Activated T-cell treated with anti-CD3 and anti-CD28 coated beads for 24 hours (primary cell): ENCODE results near the gene TRA2A.
"Not testable (repeated sequence)": the region's sequence is repeated elsewhere in the genome, so short reads cannot be mapped to it uniquely, and the experiment has no call there.

ENCODE experiments used
- DNase-seq: peaks from one replicate; pipeline ENCODE4 v3.0.0-alpha.2; 2020; ENCODE audit warnings: low read depth

Gene TRA2A

DNA sequence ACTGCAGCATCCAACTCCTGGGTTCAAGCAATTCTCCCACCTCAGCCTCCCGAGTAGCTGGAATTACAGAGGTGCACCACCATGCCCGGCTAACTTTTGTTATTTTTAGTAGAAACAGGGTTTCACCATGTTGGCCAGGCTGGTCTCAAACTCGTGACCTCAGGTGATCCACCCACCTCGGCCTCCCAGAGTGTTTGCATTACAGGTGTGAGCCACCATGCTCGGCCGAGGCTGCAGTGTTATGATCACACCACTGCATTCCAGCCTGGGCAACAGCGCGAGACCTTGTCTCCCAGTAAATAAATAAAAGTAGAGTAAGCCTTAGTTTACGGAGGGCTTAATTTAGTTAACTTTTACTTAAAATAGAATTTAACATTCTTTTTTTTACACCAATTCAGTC is 37.8 kb downstream of the TRA2A start:
- no peak for DNase-seq

GRCh38 chr7:23491502-23491901 is 40.3 kb downstream of the TRA2A start:
- no peak for DNase-seq

- no peak for DNase-seq
These were observed 41.2 kb downstream of the TRA2A start for GRCh38 chr7:23490357-23491135.

DNA sequence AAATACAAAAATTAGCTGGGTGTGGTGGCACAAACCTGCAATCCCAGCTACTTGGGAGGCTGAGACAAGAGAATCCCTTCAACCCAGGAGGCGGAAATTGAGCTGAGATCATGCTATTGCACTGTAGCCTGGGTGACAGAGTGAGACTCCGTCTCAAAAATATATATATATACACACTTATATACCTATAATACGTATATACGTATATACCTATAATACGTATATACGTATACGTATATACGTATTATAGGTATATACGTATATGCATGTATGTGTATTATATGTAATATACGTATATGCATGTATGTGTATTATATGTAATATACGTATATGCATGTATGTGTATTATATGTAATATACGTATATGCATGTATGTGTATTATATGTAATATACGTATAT is 43.1 kb downstream of the TRA2A start:
- DNase-seq: not testable (repeated sequence)

DNA sequence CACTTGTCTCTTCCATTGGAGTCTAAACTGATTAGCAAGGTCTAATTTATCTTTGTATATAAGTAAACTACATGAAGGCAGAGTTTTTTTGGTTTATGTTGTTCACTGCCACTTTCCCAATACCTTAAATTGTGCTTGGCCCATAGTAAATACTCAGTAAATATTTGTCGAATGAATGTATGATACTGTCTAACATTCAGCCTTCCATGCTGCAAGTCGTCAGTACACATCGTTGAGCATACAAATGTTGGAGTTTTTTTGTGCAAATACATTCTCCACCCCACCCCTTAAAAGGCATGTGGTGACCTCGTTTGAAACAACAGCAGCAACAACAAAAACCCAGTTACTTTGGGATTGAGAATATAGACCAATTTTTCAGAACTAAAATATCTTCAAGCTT is 44.1 kb downstream of the TRA2A start:
- DNase-seq: no peak

DNA sequence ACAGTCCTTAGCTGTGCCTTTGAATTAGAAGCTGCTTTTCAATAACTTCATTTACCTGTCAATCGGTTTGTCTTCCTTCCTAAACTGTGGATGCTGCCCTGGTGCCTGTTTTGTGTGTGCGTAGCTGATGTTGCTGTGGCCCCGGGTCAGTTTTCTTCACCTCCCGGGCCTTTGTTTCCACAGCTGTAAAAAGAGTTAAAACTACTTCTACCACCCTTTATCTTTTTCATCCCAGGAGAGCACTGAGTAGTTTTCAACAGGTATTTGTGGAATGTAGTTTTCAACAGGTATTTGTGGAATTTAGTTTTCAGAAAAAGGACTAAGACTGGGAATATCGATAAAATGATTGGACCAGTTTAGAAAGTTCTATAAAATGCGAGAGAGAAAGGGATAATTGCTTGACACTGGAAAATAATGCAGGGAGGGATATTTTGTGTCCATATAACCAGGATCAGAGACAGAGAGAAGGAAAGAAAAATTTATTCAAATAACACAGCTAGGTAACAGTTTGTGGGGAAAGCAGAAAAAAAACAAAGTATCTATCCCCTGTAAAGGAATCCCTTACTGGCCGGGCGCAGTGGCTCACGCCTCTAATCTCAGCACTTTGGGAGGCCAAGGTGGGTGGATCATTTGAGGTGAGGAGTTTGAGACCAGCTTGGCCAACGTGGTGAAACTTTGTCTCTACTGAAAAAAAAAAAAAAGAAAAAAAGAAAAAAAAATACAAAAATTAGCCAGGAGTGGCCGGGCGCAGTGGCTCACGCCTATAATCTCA is 45.6 kb downstream of the TRA2A start:
- DNase-seq: no peak

DNA sequence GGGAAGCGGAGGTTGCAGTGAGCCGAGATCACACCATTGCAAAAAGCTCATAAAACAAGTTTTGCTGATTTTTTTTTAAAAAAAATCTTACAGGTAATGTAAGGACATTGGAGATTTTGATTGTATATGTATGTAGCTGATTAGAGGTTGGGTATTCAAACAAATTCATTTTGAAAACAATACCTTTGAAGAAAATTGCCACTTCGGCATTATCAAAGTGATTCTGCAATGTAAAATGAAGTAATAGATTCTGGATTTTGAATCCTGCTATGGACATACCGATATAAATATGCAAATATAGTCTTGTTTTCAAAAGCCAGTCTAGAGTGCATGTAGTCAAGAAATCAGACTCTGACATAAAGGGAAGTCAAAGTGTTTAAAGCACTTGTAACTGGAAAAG is 49.1 kb downstream of the TRA2A start:
- DNase-seq: no peak

- DNase-seq: no peak
These were observed 53.6 kb downstream of the TRA2A start for GRCh38 chr7:23477962-23478866.

DNA sequence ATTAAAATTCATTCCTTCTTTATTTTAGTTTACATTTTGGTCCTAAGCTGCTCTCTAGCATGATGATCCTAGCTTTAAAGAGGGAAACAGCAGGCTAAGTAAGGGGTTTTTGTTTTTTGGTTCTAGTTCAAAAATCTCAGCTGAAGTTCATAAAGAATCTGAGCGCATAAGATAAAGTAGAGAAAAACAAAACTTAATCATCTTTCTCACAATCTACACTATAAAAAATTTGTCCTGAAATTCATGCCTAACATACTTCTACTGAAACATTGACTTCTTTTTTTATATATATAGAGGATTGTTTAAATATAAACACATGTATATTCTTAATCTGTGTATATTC is 54.7 kb downstream of the TRA2A start:
- no peak for DNase-seq

DNA sequence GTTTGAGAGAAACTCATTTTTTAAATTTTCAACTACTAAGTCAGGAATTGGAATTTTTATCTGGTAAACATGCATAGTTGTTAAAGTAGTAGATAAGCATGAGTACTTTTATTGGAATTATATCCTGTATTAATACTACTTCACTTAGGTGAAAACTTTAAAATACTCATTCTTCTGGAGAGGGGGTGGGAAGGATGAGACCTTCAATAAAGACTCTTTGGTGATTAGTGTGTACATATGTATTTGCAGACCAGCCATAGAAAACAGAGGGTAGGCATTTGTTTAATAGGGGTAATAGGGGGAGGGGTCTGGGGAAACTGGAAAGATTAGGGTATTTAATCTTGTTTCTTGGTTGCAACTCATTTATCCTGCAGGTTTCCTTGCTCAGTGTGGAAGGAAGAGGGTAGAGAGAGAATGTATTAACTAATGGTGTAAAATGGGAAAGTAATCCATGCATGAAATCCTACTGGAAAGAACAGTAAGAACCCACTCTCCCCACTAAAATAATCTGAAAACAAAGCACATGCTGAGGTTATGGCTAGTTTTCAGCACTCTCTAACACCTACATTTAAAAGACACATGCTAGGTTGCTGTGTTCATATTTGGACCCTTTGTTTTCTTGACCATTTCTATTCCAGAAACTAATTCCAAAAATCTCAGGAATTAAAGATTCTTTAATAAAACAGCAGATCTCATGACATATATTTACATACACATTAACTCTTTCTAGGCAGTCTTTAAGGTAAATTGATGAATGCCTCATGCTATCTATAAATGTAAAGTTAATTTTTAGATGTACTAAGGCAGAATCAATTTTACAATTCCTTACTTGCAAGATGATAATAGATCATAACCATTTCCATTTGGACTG is 55.3 kb downstream of the TRA2A start:
- DNase-seq: no peak

- no peak for DNase-seq
These were observed 56.3 kb downstream of the TRA2A start for GRCh38 chr7:23475576-23475839.

GRCh38 chr7:23474829-23475575 is 56.8 kb downstream of the TRA2A start:
- DNase-seq: no peak

DNA sequence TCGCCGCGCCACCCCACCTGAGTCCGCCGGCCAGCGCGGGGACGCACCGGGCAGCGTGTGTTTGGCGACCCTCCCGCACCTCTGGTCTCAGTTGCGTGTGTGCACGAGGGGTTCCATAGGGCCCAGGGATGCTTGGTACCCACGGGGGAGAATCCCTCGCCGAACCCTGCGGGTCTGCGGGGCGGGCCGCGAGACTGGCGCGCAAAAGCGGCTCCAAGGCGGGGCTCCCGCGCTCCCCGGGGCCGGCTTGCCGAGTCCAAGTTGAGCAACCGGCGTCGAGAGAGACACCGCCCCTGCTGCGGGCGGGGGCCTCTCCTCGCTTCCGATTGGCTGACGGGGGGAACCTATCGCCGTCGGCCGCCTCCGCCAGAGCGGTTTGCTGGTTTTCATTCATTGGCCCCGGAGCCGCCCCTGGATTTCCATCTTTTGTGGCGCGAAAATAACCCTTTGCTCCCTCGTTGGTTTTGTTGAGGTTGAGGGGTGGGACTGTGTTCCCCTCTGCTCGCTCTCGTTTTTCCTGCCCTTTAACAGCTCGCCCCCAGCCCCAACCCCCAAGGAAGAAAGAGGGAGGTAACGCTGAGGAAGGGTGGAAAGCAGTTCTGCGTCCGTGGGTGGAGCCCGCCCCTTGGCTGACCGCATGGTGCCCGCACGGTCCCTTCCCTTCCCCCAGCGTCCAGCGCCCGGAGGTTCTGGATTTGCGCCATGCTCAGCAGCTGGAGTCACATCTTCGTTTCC is 57.5 kb downstream of the TRA2A start:
- DNase-seq: peak; percentile 52

GRCh38 chr7:23473844-23474093 is 58.0 kb downstream of the TRA2A start:
- no peak for DNase-seq

DNA sequence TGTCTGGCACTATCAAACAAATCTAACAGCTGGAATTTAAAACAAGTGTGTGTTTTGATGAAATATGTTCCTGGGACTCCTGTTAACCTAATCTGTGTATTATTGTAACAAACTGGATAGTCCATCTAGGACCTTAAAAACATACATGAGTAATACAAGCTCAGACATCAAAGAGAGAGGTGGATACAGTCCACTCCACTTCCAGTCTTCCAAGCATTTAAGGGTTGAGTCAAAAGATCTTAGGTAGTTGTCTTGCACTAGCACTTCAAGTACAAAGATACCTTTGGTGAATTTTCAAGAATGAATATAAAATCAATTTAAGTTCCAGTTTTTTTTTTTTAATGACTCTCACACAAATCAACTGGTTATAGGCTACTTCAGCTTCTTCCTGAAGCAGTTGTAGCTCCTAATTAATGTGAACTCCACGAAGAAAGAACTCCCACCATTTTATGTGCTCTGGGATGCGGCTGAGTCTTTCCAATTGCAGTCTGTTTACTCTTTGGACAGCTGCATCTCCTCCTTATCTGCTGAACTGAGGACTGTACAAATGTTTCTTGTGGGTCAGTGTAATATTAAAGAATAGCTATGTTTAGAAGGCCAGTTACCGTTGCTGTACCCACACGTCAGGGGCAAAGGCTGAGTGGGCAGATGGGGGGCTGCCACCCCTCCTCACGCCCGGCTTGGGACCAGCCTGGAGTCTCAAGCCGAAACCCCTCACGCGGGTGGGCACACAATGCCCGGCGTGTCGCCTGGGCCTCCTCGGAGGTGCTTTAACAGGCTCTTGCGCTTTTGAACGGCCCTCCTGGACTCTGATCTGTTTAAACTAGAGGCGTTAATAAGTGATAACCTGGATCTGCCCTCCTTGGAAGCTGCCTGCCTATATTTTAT is 58.6 kb downstream of the TRA2A start:
- no peak for DNase-seq

GRCh38 chr7:23472556-23472955 is 59.2 kb downstream of the TRA2A start:
- no peak for DNase-seq

GRCh38 chr7:23472046-23472445 is 59.7 kb downstream of the TRA2A start:
- DNase-seq: no peak

DNA sequence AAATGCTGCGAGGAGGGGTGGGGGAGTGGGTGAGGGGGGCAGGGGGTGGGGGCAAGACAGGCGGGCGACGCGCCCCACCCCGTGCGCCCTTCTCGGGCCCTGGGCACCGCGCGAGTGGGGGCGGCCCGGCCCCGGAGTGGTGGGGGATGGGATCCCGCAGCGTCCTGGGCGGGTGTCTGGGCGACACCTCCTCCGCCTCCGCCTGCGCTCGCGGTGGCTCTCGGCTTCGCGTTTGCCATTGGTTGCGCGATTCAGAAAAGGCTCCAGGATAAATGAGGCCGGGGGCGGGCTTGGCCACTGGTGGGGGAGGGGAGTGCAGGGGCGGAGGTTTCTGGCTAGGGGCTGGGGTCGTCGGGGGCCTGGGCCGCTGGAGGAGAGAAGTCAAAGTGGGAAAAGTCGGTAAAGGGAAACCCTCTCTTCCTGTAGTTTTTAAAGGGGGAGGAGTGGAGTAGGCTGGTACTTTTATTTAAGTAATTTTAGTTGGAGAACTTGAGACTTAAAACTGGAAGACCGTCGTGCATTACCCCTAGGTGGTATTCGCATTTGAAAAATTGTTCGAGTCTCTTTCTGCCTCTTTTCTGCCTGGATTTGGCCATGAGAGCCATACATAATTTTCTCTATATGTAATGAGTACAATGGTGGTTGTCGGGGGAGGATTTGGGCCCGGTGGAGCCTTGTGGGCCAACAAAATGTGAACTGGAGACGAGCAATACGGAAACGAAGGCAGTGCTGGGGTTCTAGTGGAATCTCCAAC is 60.5 kb downstream of the TRA2A start:
- DNase-seq: no peak
